HL-60 (cell line): ENCODE data around the gene VMAC.

Experiments
- CTCF ChIP-seq: IDR thresholded peaks from one replicate; pipeline ENCODE4 v1.5.1; 2011; ENCODE audit warnings: low read length, control low read depth, inconsistent platforms; ENCODE audit not compliant: insufficient read depth
- POLR2AphosphoS5 ChIP-seq: IDR thresholded peaks from 2 replicates; pipeline ENCODE4 v1.6.1; 2012; ENCODE audit warnings: low read depth
- REST ChIP-seq: IDR thresholded peaks from 2 replicates; pipeline ENCODE4 v1.6.1; 2012; ENCODE audit warnings: low read depth; ENCODE audit not compliant: insufficient replicate concordance
- SPI1 ChIP-seq: IDR thresholded peaks from 2 replicates; pipeline ENCODE4 v1.6.1; 2012; ENCODE audit warnings: low read depth, mild to moderate bottlenecking, borderline replicate concordance

DNA sequence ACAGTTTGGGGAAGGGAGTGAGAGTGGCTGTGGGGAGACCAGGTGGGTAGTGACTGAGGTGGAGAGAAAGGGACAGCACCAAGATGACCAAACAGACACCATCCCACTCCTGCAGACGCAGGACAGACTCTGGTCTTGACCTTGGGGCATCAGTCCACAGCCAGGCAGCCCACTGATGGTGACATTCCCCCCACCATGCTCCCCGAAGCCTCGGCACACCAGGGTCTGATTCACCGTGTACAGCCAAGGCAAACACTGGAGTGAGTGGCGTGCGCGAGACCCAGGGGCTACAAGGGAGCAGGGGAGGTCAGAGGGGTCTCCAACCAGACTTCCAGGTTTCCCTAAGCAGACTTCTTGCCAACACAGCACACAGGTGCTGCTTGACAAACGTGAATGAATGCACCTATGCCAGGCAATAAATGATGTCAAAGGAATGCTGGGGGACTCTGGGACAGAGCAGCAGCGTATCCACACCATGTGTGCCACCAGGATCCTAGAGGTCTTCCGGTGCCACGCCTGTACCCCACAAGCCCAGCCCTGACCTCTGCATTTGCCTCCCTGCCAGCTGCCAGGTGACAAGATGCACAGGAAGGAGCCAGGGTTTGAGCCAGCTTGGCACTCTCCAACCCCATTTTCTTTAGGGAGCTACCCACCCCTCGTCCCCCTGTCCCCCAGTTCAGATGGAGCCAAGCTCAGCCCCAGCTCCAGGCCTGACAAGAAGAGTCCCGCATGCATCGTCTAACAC is 54.8 kb downstream of the VMAC start:
- no peak for TF ChIP-seq CTCF
- TF ChIP-seq POLR2AphosphoS5: no peak
- TF ChIP-seq REST: no peak
- TF ChIP-seq SPI1: no peak
